ENCODE measurements around the gene AZI2.

DNA sequence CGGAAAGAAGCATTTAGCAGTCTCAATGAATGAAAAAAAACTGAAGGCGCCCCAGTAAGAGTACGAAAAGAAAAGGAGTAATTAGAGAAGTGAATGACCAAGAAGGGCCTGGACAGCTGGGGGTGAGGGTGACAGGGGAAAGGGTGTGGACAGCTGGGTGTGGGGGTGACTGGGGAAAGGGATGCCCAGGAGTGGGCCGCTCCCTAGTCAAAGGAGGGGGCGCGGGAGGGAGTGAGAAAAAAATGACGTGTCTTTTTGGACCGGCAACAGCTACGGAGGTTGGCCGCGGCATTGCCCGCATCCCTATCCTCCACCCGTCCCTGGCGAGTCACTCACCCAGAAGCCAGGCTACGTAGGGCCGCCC lies 377 bp downstream of the AZI2 start:
- no peak for TF ChIP-seq CTCF (IDR thresholded peaks at IDR 0.05; ENCODE audit: low read length)
- TF ChIP-seq EZH2 (IDR thresholded peaks at IDR 0.05; ENCODE audit: borderline replicate concordance, low read length) = no peak
